Measurements from ENCODE around the gene INTS15.

Gene INTS15

GRCh38 chr7:6642861-6643640 is 53.2 kb downstream of the INTS15 start:
- DNase-seq (ENCODE audit: low spot score): no peak

GRCh38 chr7:6643915-6644625 is 54.2 kb downstream of the INTS15 start:
- DNase-seq (ENCODE audit: low spot score): no peak

DNA sequence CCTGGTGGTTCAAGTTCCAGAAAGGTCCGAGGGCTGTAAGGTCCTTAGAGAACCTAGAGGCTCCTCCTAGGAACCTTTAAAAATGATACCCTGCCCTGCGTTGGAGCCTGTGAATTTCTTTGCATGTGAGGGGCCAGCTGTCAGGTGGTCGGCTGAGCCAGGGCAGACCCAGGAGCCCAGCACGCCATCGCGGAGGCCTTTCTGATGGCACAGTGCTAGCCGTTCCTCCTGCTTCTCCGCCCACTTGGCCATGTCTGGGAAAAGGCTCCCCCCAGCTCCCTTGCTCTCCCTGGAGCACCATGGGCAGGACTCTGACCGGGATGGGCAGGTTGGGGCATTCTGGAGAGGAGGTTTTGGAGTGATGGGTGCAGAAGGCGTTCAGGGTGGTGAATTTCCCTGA is 54.9 kb downstream of the INTS15 start:
- no peak for DNase-seq (ENCODE audit: low spot score)

- DNase-seq (ENCODE audit: low spot score): no peak
Measured at GRCh38 chr7:6646465-6646864, 56.6 kb downstream of the INTS15 start.

DNA sequence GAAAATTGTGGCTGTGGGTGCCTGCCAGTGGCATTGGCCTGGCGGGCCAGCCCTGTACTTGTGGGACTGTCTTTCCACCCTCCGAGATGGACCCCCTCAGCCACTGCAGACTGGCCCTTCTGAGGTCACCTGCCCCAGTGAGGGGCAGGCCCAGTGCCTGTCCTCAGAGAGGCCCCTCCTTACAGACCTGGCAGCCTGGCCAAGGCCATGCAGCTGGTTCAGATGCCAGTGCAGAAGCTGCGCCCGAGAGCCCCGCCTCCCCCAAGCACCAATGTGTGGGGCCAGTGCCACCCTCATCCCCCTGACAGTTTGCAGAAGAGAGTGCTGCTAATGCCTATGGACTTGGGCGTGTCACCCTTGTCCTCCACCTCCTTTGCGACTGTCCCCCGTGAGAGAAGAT is 57.3 kb downstream of the INTS15 start:
- DNase-seq (ENCODE audit: low spot score): no peak

GRCh38 chr7:6647541-6647940 is 57.7 kb downstream of the INTS15 start:
- no peak for DNase-seq (ENCODE audit: low spot score)

DNA sequence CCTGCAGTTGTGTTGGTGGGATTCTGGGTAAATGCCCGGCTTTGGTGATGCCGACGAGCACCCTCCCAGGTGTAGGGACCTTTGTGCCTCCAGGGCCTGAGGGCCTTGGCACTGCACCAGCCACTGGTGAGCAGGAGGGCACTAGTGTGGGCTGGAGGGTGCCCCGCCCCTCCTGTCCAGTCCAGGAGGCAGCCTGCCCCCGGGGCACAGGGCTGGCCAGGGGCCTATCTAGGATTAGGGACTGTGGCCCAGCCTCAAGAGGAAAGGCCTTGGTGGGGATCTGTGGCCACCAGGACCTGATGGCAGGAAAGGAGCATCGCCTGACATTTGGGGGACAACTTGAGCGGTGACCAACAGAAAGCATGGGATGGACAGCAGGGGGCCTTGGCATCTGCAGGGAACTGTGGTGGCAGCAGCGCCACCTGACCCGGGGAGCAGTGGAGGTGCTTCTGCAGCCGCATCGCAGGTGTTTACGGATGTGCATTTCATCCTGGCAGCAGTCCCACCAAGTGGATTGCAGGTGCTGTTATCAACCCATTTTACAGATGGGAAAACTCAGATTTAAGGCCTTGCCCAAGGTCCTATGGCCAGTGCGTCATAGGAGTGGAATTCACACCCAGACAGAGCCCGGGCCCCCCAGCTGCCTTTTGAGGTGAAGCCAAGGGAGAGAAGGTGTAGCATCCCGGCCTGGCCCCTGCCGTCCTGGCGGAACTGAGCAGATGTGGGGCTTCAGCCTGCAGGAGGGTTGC is 58.4 kb downstream of the INTS15 start:
- no peak for DNase-seq (ENCODE audit: low spot score)

GRCh38 chr7:6648815-6649104 is 58.9 kb downstream of the INTS15 start:
- DNase-seq (ENCODE audit: low spot score): no peak

- DNase-seq (ENCODE audit: low spot score): no peak
Measured at GRCh38 chr7:6649241-6649961, 59.6 kb downstream of the INTS15 start.

- DNase-seq (ENCODE audit: low spot score): no peak
Measured at GRCh38 chr7:6650086-6650485, 60.3 kb downstream of the INTS15 start.

DNA sequence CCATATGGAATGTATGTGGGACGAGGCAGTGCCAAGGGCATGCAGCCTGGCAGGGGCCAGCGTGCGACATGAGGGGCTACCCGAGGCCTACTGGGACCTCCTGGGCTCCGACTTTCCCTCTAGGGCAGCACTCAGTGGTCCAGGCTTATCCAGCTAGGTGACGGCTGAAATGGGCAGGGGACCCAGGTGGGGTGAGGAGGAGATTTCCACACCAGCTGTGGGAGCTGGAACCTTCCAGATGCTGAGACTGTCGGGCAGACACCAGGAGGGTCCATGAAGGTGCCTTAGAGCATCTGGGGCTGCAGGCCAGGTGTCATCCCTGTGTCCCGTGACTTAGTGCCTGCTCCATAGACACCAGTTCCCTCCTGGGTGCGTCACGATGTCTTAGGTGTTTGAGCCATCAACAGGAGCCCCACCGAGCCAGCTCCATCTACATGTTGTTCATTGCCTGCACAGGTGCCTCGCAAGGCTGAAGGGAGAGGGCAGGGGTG is 60.7 kb downstream of the INTS15 start:
- no peak for DNase-seq (ENCODE audit: low spot score)

GRCh38 chr7:6651851-6652445 is 62.1 kb downstream of the INTS15 start:
- DNase-seq (ENCODE audit: low spot score): no peak

DNA sequence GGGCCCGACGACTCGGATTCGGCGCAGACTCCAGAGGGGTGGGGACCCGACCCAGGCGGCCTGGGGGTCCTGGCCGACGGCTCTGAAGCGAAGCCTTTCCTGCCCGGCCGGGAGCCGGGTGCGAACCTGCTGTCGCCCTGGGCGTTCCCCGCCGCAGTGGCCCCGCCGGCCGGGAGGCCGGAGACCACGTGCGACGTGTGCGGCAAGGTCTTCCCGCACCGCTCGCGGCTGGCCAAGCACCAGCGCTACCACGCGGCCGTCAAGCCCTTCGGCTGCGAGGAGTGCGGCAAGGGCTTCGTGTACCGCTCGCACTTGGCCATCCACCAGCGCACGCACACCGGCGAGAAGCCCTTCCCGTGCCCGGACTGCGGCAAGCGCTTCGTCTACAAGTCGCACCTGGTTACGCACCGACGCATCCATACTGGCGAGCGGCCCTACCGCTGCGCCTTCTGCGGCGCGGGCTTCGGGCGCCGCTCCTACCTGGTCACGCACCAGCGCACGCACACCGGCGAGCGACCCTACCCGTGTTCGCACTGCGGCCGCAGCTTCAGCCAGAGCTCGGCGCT is 62.7 kb downstream of the INTS15 start:
- DNase-seq (ENCODE audit: low spot score): no peak

- no peak for DNase-seq (ENCODE audit: low spot score)
Measured at GRCh38 chr7:6653071-6654003, 63.5 kb downstream of the INTS15 start.

DNA sequence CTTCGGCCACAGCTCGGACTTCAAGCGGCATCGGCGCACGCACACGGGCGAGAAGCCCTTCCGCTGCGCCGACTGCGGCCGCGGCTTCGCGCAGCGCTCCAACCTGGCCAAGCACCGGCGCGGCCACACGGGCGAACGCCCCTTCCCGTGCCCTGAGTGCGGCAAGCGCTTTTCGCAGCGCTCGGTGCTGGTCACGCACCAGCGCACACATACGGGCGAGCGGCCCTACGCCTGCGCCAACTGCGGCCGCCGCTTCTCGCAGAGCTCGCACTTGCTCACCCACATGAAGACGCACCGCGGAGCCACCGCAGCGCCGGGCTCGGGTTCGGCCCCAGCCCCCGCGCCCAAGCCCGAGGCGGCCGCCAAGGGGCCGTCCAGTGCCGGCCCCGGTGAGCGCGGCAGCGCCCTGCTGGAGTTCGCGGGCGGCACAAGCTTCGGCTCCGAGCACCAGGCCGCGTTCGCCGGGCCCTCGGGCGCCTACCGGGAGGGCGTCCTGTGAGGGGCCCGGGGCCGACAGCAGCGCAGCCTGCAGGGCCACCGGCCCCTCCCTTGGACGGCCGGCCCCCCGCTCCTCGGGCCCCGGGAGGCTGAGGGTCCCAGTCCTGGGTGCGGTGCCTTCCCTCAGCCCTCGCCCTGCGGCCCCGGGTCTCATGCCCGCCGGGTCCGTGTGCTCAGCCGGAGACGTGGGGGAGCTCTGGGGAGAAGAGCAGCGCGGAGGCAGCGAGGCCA is 64.5 kb downstream of the INTS15 start:
- DNase-seq (ENCODE audit: low spot score): no peak

GRCh38 chr7:6654842-6655610 is 65.2 kb downstream of the INTS15 start:
- DNase-seq (ENCODE audit: low spot score): no peak

GRCh38 chr7:6655636-6656385 is 66.0 kb downstream of the INTS15 start:
- DNase-seq (ENCODE audit: low spot score): no peak

DNA sequence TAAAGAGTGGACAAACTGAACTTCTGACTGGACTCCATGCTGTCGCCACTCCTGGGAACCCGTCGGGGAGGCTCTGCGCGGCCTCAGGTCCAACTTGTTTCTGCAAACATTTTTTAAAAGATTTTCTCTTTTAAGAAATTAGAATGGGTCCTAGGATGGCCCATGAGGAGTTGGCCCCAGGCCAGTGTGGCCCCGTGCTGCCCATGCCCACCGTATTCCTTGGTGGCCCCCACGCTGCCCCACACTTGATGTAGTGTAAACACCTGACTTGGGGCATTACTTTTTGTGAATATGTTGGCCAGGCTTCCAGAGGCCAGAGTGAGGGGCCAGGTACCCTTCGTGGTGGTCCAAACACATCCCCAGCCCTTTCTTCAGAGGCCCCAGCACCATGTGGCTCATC is 66.6 kb downstream of the INTS15 start:
- no peak for DNase-seq (ENCODE audit: low spot score)
